Tibial nerve (tissue), 4 donors: ENCODE measurements around the gene CAMTA1. TPM values are rescaled to one million over a fixed set of nuclear protein-coding genes. Genes with fewer than 3 reads are reported as not detected.

Experiments
- DNase-seq, 2 donors: peaks; one replicate each; pipeline ENCODE4 v3.0.0-alpha.2; 2019; ENCODE audit warnings: low spot score in 2 of 2
- H3K27ac ChIP-seq, 4 donors: fragments of 200-600 bp; sonication (generic) in 3 of 4; one replicate each; pipeline ENCODE4 v1.5.1; 2017 to 2019; ENCODE audit warnings: mild to moderate bottlenecking in 1 of 4
- H3K27me3 ChIP-seq, 2 donors: fragments of 200-600 bp; sonication (generic) in 1 of 2; one replicate each; pipeline versions ENCODE4 v1.5.1 to v1.6.0; 2017 to 2019
- H3K36me3 ChIP-seq, 3 donors: fragments of 200-600 bp; sonication (generic); one replicate each; pipeline ENCODE4 v1.5.1; 2018 to 2019
- H3K4me1 ChIP-seq, 4 donors: fragments of 200-600 bp; sonication (generic) in 3 of 4; one replicate each; pipeline ENCODE4 v1.5.1; 2017 to 2019
- H3K4me3 ChIP-seq, 4 donors: fragments of 200-600 bp; sonication (generic) in 3 of 4; one replicate each; pipeline ENCODE4 v1.5.1; 2017 to 2019; ENCODE audit warnings: mild to moderate bottlenecking in 1 of 4, moderate library complexity in 1 of 4
- H3K9me3 ChIP-seq, 4 donors: fragments of 200-600 bp; sonication (generic) in 3 of 4; one replicate each; pipeline ENCODE4 v1.5.1; 2017 to 2019
- CTCF ChIP-seq, 5 experiments: fragments of 200-600 bp in 3 of 5; fragments of 450-650 bp in 2 of 5; sonication (generic) in 3 of 5; IDR thresholded peaks; one replicate each; pipeline ENCODE4 v1.5.1; 2016 to 2019; ENCODE audit warnings: antibody characterized with exemption in 5 of 5, mild to moderate bottlenecking in 3 of 5, moderate library complexity in 2 of 5
- EP300 ChIP-seq, 2 donors: sonication (generic); formaldehyde crosslinking; IDR thresholded peaks; one replicate each; pipeline ENCODE4 v1.6.1; 2017; ENCODE audit warnings: antibody characterized with exemption in 2 of 2, mild to moderate bottlenecking in 1 of 2
- POLR2A ChIP-seq, 2 donors: fragments of 450-650 bp; IDR thresholded peaks; one replicate each; pipeline ENCODE4 v1.6.1; 2017; ENCODE audit warnings: antibody characterized with exemption in 2 of 2, mild to moderate bottlenecking in 2 of 2, moderate library complexity in 2 of 2
- WGBS, 2 donors: methylation state at CpG; one replicate each; pipeline ENCODE4 v1.1.5; 2018; 5-methylcytosine and 5-hydroxymethylcytosine counted together
- total RNA-seq, 4 donors: library from RNA; depleted of rRNA; stranded (reverse); fragments of >200 nt; gene quantifications; one replicate each; pipeline ENCODE4 v1.1.0, GENCODE V29; 2016

CAMTA1 gene
- total RNA-seq, 4 donors from 2014 or later, result 41.8 to 104 (median 87.2) TPM

- 25 to 26% methylated on average over 23 to 24 of the region's 24 CpGs for WGBS, 2 donors
Observed at GRCh38 chr1:7534061-7534825, 749.0 kb downstream of the CAMTA1 start.

GRCh38 chr1:7535016-7535415 lies 749.8 kb downstream of the CAMTA1 start:
- DNase-seq, result no peak
- TF ChIP-seq CTCF (IDR thresholded peaks at IDR 0.05) (no peak), POLR2A (IDR thresholded peaks at IDR 0.05) (no peak), EP300 (IDR thresholded peaks at IDR 0.05) (no peak)
- no peaks in the 10 kb centered on the region for H3K27me3 ChIP-seq
- no peak overlapping the region for H3K4me3 ChIP-seq
- H3K36me3 ChIP-seq, result no peaks in the 10 kb centered on the region
- WGBS, 2 donors, result 83 to 85% methylated on average over 11 of the region's 11 CpGs
- no peak overlapping the region for H3K27ac ChIP-seq
- H3K4me1 ChIP-seq, result no peaks in the 10 kb centered on the region
- no peaks in the 10 kb centered on the region for H3K9me3 ChIP-seq

More at GRCh38 chr1:7534061-7534825, 749.0 kb downstream of the CAMTA1 start:
- Histone ChIP-seq H3K4me1 (no peaks in the 10 kb centered on the region), H3K27me3 (no peaks in the 10 kb centered on the region), H3K36me3 (no peaks in the 10 kb centered on the region), H3K27ac (no peak overlapping the region), H3K4me3 (no peak overlapping the region), H3K9me3 (no peaks in the 10 kb centered on the region)
- TF ChIP-seq CTCF (IDR thresholded peaks at IDR 0.05), result no peak
- TF ChIP-seq EP300 (IDR thresholded peaks at IDR 0.05), result no peak
- TF ChIP-seq POLR2A (IDR thresholded peaks at IDR 0.05), result no peak
- DNase-seq, result no peak

GRCh38 chr1:7535934-7536878 lies 751.0 kb downstream of the CAMTA1 start:
- TF ChIP-seq CTCF (IDR thresholded peaks at IDR 0.05) (no peak), EP300 (IDR thresholded peaks at IDR 0.05) (no peak), POLR2A (IDR thresholded peaks at IDR 0.05) (no peak)
- Histone ChIP-seq H3K4me3 (no peak overlapping the region), H3K27me3 (no peaks in the 10 kb centered on the region), H3K9me3 (no peaks in the 10 kb centered on the region), H3K27ac (no peak overlapping the region), H3K36me3 (no peaks in the 10 kb centered on the region), H3K4me1 (no peaks in the 10 kb centered on the region)
- 55 to 57% methylated on average over 21 to 22 of the region's 23 CpGs for WGBS, 2 donors
- DNase-seq, result no peak

- no peaks in the 10 kb centered on the region for H3K4me1 ChIP-seq
- H3K27me3 ChIP-seq, result no peaks in the 10 kb centered on the region
- no peak overlapping the region for H3K27ac ChIP-seq
- TF ChIP-seq POLR2A (IDR thresholded peaks at IDR 0.05) (no peak), EP300 (IDR thresholded peaks at IDR 0.05) (no peak), CTCF (IDR thresholded peaks at IDR 0.05) (no peak)
- WGBS, 2 donors, result 71 to 73% methylated on average over 16 to 20 of the region's 20 CpGs
- no peak for DNase-seq
- H3K36me3 ChIP-seq, result no peaks in the 10 kb centered on the region
- H3K4me3 ChIP-seq, result no peak overlapping the region
- H3K9me3 ChIP-seq, result no peaks in the 10 kb centered on the region
Observed at GRCh38 chr1:7536891-7537591, 751.8 kb downstream of the CAMTA1 start.
